GM23338 (cell line): Measurements from ENCODE around the gene PHF1.

ENCODE experiments used
- CREB1 ChIP-seq: fragments of 250-450 bp; sonication (Bioruptor Pico); IDR thresholded peaks from 2 replicates; pipeline ENCODE4 v1.5.0; 2020; ENCODE audit warnings: low read depth, mild to moderate bottlenecking, moderate library complexity
- CTCF ChIP-seq, 2 experiments: fragments of 200-600 bp in 1 of 2; sonication (generic) in 1 of 2; conservative IDR thresholded peaks; 2 replicates each; pipeline versions ENCODE4 v1.5.1 to v1.6.1; 2016 to 2017; ENCODE audit warnings: antibody characterized with exemption in 2 of 2, low read depth in 2 of 2, mild to moderate bottlenecking in 2 of 2, moderate library complexity in 1 of 2
- ETS1 ChIP-seq: IDR thresholded peaks from 2 replicates; pipeline ENCODE4 v1.6.1; 2016; ENCODE audit warnings: antibody characterized with exemption
- EZH2 ChIP-seq: fragments of 200-600 bp; sonication (generic); IDR thresholded peaks from one replicate; pipeline ENCODE4 v1.8.0; 2017; ENCODE audit warnings: antibody characterized with exemption, mild to moderate bottlenecking, low read depth; ENCODE audit not compliant: unreplicated experiment
- EZH2phosphoT487 ChIP-seq: fragments of 200-600 bp; sonication (generic); IDR thresholded peaks from one replicate; pipeline ENCODE4 v1.8.1; 2018; ENCODE audit warnings: antibody characterized with exemption; ENCODE audit not compliant: unreplicated experiment
- POLR2AphosphoS5 ChIP-seq: IDR thresholded peaks from 2 replicates; pipeline ENCODE4 v1.6.1; 2016; ENCODE audit warnings: antibody characterized with exemption, low read depth
- STAT1 ChIP-seq: IDR thresholded peaks from one replicate; pipeline ENCODE4 v1.6.1; 2016; ENCODE audit warnings: antibody characterized with exemption; ENCODE audit not compliant: unreplicated experiment
- ZNF114 ChIP-seq: fragments of 250-450 bp; sonication (Bioruptor Pico); IDR thresholded peaks from 2 replicates; pipeline ENCODE4 v1.5.0; 2020; ENCODE audit warnings: mild to moderate bottlenecking, moderate library complexity
- ZNF331 ChIP-seq: fragments of 250-450 bp; sonication (Bioruptor Pico); IDR thresholded peaks from 2 replicates; pipeline ENCODE4 v1.5.0; 2020; ENCODE audit warnings: low read depth, mild to moderate bottlenecking, moderate library complexity

- TF ChIP-seq EZH2 (no peak), CTCF (conservative IDR thresholded peaks at IDR 0.05; ENCODE audit: low read depth in 2 of 2) (no peak), CREB1 (CRISPR knock-in tag) (no peak), STAT1 (no peak), EZH2phosphoT487 (no peak), ZNF114 (CRISPR knock-in tag) (no peak), POLR2AphosphoS5 (no peak), ZNF331 (CRISPR knock-in tag) (no peak), ETS1 (no peak)
Observed at GRCh38 chr6:33434961-33435360, 24.1 kb downstream of the PHF1 start.
